ENCODE data around the gene NSRP1. TPM values are rescaled to one million over a fixed set of nuclear protein-coding genes. Genes with fewer than 3 reads are reported as not detected.

The NSRP1 gene
- total and polyA plus RNA-seq, 2 of the 13 experiments (the other 11 are each of a cell fraction or from before 2014, with no cell fraction given) = 7.0 to 14.3 TPM

- TF ChIP-seq ZKSCAN1 (IDR thresholded peaks at IDR 0.05; ENCODE audit: low read length) (no peak), ZNF850 (CRISPR knock-in tag; conservative IDR thresholded peaks at IDR 0.05) (no peak), FOXA1 (IDR thresholded peaks at IDR 0.05) (no peak), FOXA1 (CRISPR knock-in tag; IDR thresholded peaks at IDR 0.05) (peak; percentile 37), ZNF136 (CRISPR knock-in tag; IDR thresholded peaks at IDR 0.05; ENCODE audit: low read depth) (no peak), TERF1 (CRISPR knock-in tag; IDR thresholded peaks at IDR 0.05) (no peak), TEAD2 (CRISPR knock-in tag; IDR thresholded peaks at IDR 0.05) (no peak), GFI1 (CRISPR knock-in tag; IDR thresholded peaks at IDR 0.05; ENCODE audit: borderline replicate concordance) (no peak), KAT7 (CRISPR knock-in tag; IDR thresholded peaks at IDR 0.05; ENCODE audit: borderline replicate concordance) (no peak), TBX2 (CRISPR knock-in tag; IDR thresholded peaks at IDR 0.05; ENCODE audit: borderline replicate concordance) (peak; percentile 52; the same call in 1 of the 2 replicates), ZNF878 (CRISPR knock-in tag; IDR thresholded peaks at IDR 0.05) (no peak), ZNF441 (CRISPR knock-in tag; IDR thresholded peaks at IDR 0.05; ENCODE audit: borderline replicate concordance) (no peak)
- TF ChIP-seq, protein P1, sequence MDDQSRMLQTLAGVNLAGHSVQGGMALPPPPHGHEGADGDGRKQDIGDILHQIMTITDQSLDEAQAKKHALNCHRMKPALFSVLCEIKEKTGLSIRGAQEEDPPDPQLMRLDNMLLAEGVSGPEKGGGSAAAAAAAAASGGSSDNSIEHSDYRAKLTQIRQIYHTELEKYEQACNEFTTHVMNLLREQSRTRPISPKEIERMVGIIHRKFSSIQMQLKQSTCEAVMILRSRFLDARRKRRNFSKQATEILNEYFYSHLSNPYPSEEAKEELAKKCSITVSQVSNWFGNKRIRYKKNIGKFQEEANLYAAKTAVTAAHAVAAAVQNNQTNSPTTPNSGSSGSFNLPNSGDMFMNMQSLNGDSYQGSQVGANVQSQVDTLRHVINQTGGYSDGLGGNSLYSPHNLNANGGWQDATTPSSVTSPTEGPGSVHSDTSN (CRISPR knock-in tag; IDR thresholded peaks at IDR 0.05; ENCODE audit: borderline replicate concordance) = no peak
- TF ChIP-seq, protein P2, sequence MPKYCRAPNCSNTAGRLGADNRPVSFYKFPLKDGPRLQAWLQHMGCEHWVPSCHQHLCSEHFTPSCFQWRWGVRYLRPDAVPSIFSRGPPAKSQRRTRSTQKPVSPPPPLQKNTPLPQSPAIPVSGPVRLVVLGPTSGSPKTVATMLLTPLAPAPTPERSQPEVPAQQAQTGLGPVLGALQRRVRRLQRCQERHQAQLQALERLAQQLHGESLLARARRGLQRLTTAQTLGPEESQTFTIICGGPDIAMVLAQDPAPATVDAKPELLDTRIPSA (CRISPR knock-in tag; IDR thresholded peaks at IDR 0.05; ENCODE audit: borderline replicate concordance) = no peak
Observed at GRCh38 chr17:30232015-30232823, 115.6 kb downstream of the NSRP1 start (continued).

All from HepG2 (cell line).